Fibroblast of lung (primary cell): ENCODE results near the gene NTN3. TPM values are rescaled to one million over a fixed set of nuclear protein-coding genes. Genes with fewer than 3 reads are reported as not detected.

Experiments
- DNase-seq, 2 donors: peaks; one replicate each; pipeline versions ENCODE4 v3.0.0 to v3.0.0-alpha.2; 2010; ENCODE audit warnings: low read depth in 2 of 2
- H2AFZ ChIP-seq: 2 replicates; pipeline ENCODE4 v1.5.1; 2012; ENCODE audit warnings: low read length, control low read depth, inconsistent platforms
- H3K27ac ChIP-seq: 2 replicates; pipeline ENCODE4 v1.5.1; 2011; ENCODE audit warnings: low read length, control low read depth; ENCODE audit not compliant: insufficient read depth
- H3K27me3 ChIP-seq: 2 replicates; pipeline ENCODE4 v1.5.1; 2011; ENCODE audit warnings: mild to moderate bottlenecking, low read length; ENCODE audit not compliant: control insufficient read depth, insufficient read depth
- H3K36me3 ChIP-seq: 2 replicates; pipeline ENCODE4 v1.5.1; 2011; ENCODE audit warnings: low read length; ENCODE audit not compliant: control insufficient read depth, insufficient read depth
- H3K4me1 ChIP-seq: 2 replicates; pipeline ENCODE4 v1.5.1; 2011; ENCODE audit warnings: low read length; ENCODE audit not compliant: control insufficient read depth, insufficient read depth; ENCODE audit errors: extremely low read depth
- H3K4me2 ChIP-seq: 2 replicates; pipeline ENCODE4 v1.5.1; 2011; ENCODE audit warnings: low read length, control low read depth; ENCODE audit not compliant: insufficient read depth; ENCODE audit errors: extremely low read depth
- H3K4me3 ChIP-seq, 4 experiments: fragments of 200-600 bp in 1 of 4; sonication (generic) in 1 of 4; replicated peaks in 1 of 4; 2 replicates each; pipeline ENCODE4 v1.5.1; 2011 to 2016; ENCODE audit warnings: low read length in 4 of 4, low read depth in 3 of 4, mild to moderate bottlenecking in 3 of 4, control low read depth in 2 of 4, inconsistent platforms in 1 of 4, mixed read lengths in 1 of 4; ENCODE audit not compliant: insufficient read depth in 1 of 4; ENCODE audit errors: control extremely low read depth in 1 of 4
- H3K79me2 ChIP-seq: 2 replicates; pipeline ENCODE4 v1.5.1; 2012; ENCODE audit warnings: mild to moderate bottlenecking, low read length, inconsistent platforms; ENCODE audit not compliant: control insufficient read depth, insufficient read depth
- H3K9ac ChIP-seq: 2 replicates; pipeline ENCODE4 v1.5.1; 2011; ENCODE audit warnings: mild to moderate bottlenecking, low read length, control low read depth; ENCODE audit not compliant: insufficient read depth
- H3K9me3 ChIP-seq: 2 replicates; pipeline ENCODE4 v1.5.1; 2012; ENCODE audit warnings: low read depth, low read length; ENCODE audit not compliant: control insufficient read depth, insufficient read depth
- H4K20me1 ChIP-seq: 2 replicates; pipeline ENCODE4 v1.5.1; 2011; ENCODE audit warnings: low read length; ENCODE audit not compliant: control insufficient read depth, insufficient read depth; ENCODE audit errors: extremely low read depth
- CTCF ChIP-seq, 2 donors: IDR thresholded peaks in 1 of 2; conservative IDR thresholded peaks in 1 of 2; 1 replicate in 1 of 2; 2 replicates in 1 of 2; pipeline ENCODE4 v1.5.1; 2011 to 2012; ENCODE audit warnings: low read length in 2 of 2, control low read depth in 1 of 2, inconsistent platforms in 1 of 2, low read depth in 1 of 2, mild to moderate bottlenecking in 1 of 2
- EZH2 ChIP-seq: IDR thresholded peaks from 2 replicates; pipeline ENCODE4 v1.5.1; 2012; ENCODE audit warnings: low read length, control low read depth, mild to moderate bottlenecking; ENCODE audit errors: missing control alignments
- polyA plus RNA-seq, 2 donors: library from polyadenylated mRNA; depleted of rRNA in 1 of 2; stranded (reverse) in 1 of 2; unstranded in 1 of 2; fragments of >200 nt; gene quantifications; 2 replicates each; pipeline ENCODE4 v1.2.1, GENCODE V29; 2011 to 2012; ENCODE audit warnings: missing spikeins in 1 of 2
- total RNA-seq: library from RNA; depleted of rRNA; stranded (reverse); fragments of >200 nt; gene quantifications from 2 replicates; pipeline ENCODE4 v1.2.1, GENCODE V29; 2014

NTN3 gene
- total and polyA plus RNA-seq, 2 donors (not counting 1 experiment from before 2014, with no cell fraction given) = 0.08 to 2.1 TPM

GRCh38 chr16:2469399-2470233 is 1.5 kb upstream of the NTN3 start:
- Histone ChIP-seq H2AFZ (no peak overlapping the region), H3K4me1 (peaks cover 15% of the 10 kb centered on the region), H3K4me3 (no peak overlapping the region), H3K27me3 (no peaks in the 10 kb centered on the region), H4K20me1 (no peaks in the 10 kb centered on the region), H3K4me2 (no peak overlapping the region), H3K36me3 (no peaks in the 10 kb centered on the region), H3K9ac (no peak overlapping the region), H3K79me2 (no peaks in the 10 kb centered on the region), H3K9me3 (no peaks in the 10 kb centered on the region), H3K27ac (no peak overlapping the region)
- peak; percentile 26 for TF ChIP-seq EZH2
- no peak for TF ChIP-seq CTCF (conservative IDR thresholded peaks at IDR 0.05 in 1 of 2, IDR thresholded peaks at IDR 0.05 in 1 of 2; ENCODE audit: low read depth in 1 of 2, low read length in 2 of 2)
- DNase-seq = no peak

GRCh38 chr16:2470234-2470601 is 879 bp upstream of the NTN3 start:
- Histone ChIP-seq H3K9me3 (no peaks in the 10 kb centered on the region), H3K27me3 (no peaks in the 10 kb centered on the region), H2AFZ (no peak overlapping the region), H4K20me1 (no peaks in the 10 kb centered on the region), H3K4me1 (peaks cover 15% of the 10 kb centered on the region), H3K4me2 (no peak overlapping the region), H3K4me3 (no peak overlapping the region), H3K36me3 (no peaks in the 10 kb centered on the region), H3K79me2 (no peaks in the 10 kb centered on the region), H3K27ac (no peak overlapping the region), H3K9ac (no peak overlapping the region)
- TF ChIP-seq CTCF (conservative IDR thresholded peaks at IDR 0.05 in 1 of 2, IDR thresholded peaks at IDR 0.05 in 1 of 2; ENCODE audit: low read depth in 1 of 2, low read length in 2 of 2) (no peak), EZH2 (no peak)
- DNase-seq = no peak

GRCh38 chr16:2470603-2471015 is 488 bp upstream of the NTN3 start:
- no peaks in the 10 kb centered on the region for H3K36me3 ChIP-seq
- H4K20me1 ChIP-seq = no peaks in the 10 kb centered on the region
- TF ChIP-seq CTCF (conservative IDR thresholded peaks at IDR 0.05 in 1 of 2, IDR thresholded peaks at IDR 0.05 in 1 of 2; ENCODE audit: low read depth in 1 of 2, low read length in 2 of 2) (no peak), EZH2 (no peak)
- H3K9ac ChIP-seq = no peak overlapping the region
- H3K79me2 ChIP-seq = no peaks in the 10 kb centered on the region
- H3K27ac ChIP-seq = no peak overlapping the region
- no peak overlapping the region for H3K4me2 ChIP-seq
- H3K4me3 ChIP-seq = no peak overlapping the region
- no peaks in the 10 kb centered on the region for H3K27me3 ChIP-seq
- H3K9me3 ChIP-seq = no peaks in the 10 kb centered on the region
- no peak overlapping the region for H2AFZ ChIP-seq
- H3K4me1 ChIP-seq = peaks cover 15% of the 10 kb centered on the region
- no peak for DNase-seq
